ENCODE results near the gene TMOD1. TPM values are rescaled to one million over a fixed set of nuclear protein-coding genes. Genes with fewer than 3 reads are reported as not detected.

Gene TMOD1
- total and polyA plus RNA-seq, 2 donors (not counting 1 experiment from before 2014, with no cell fraction given) = 0.98 to 4.0 TPM

GRCh38 chr9:97591535-97591934 lies 90.1 kb downstream of the TMOD1 start:
- Histone ChIP-seq H3K9me3 (ENCODE audit: control insufficient read depth, insufficient read depth, low read depth, low read length) (no peaks in the 10 kb centered on the region), H3K9ac (ENCODE audit: insufficient read depth, low read length) (no peak overlapping the region), H3K4me3 (replicated peaks in 1 of 4; ENCODE audit: control extremely low read depth in 1 of 4, insufficient read depth in 1 of 4, low read depth in 3 of 4, low read length in 4 of 4) (no peak overlapping the region), H3K79me2 (ENCODE audit: control insufficient read depth, insufficient read depth, low read length) (no peaks in the 10 kb centered on the region), H3K27me3 (ENCODE audit: control insufficient read depth, insufficient read depth, low read length) (no peaks in the 10 kb centered on the region), H4K20me1 (ENCODE audit: control insufficient read depth, extremely low read depth, insufficient read depth, low read length) (no peaks in the 10 kb centered on the region), H3K4me2 (ENCODE audit: extremely low read depth, insufficient read depth, low read length) (no peak overlapping the region), H2AFZ (ENCODE audit: low read length) (no peak overlapping the region), H3K4me1 (ENCODE audit: control insufficient read depth, extremely low read depth, insufficient read depth, low read length) (no peaks in the 10 kb centered on the region), H3K27ac (ENCODE audit: insufficient read depth, low read length) (no peak overlapping the region), H3K36me3 (ENCODE audit: control insufficient read depth, insufficient read depth, low read length) (no peaks in the 10 kb centered on the region)
- DNase-seq (ENCODE audit: low read depth in 2 of 2) = no peak
- TF ChIP-seq EZH2 (IDR thresholded peaks at IDR 0.05; ENCODE audit: low read length, missing control alignments) = no peak
- no peak for TF ChIP-seq CTCF (conservative IDR thresholded peaks at IDR 0.05 in 1 of 2, IDR thresholded peaks at IDR 0.05 in 1 of 2; ENCODE audit: low read depth in 1 of 2, low read length in 2 of 2)

- Histone ChIP-seq H3K4me1 (ENCODE audit: control insufficient read depth, extremely low read depth, insufficient read depth, low read length) (no peaks in the 10 kb centered on the region), H3K4me2 (ENCODE audit: extremely low read depth, insufficient read depth, low read length) (no peak overlapping the region), H3K9ac (ENCODE audit: insufficient read depth, low read length) (no peak overlapping the region), H3K9me3 (ENCODE audit: control insufficient read depth, insufficient read depth, low read depth, low read length) (no peaks in the 10 kb centered on the region), H3K79me2 (ENCODE audit: control insufficient read depth, insufficient read depth, low read length) (no peaks in the 10 kb centered on the region), H4K20me1 (ENCODE audit: control insufficient read depth, extremely low read depth, insufficient read depth, low read length) (no peaks in the 10 kb centered on the region), H3K36me3 (ENCODE audit: control insufficient read depth, insufficient read depth, low read length) (no peaks in the 10 kb centered on the region), H2AFZ (ENCODE audit: low read length) (no peak overlapping the region), H3K4me3 (replicated peaks in 1 of 4; ENCODE audit: control extremely low read depth in 1 of 4, insufficient read depth in 1 of 4, low read depth in 3 of 4, low read length in 4 of 4) (no peak overlapping the region), H3K27me3 (ENCODE audit: control insufficient read depth, insufficient read depth, low read length) (no peaks in the 10 kb centered on the region), H3K27ac (ENCODE audit: insufficient read depth, low read length) (no peak overlapping the region)
- no peak for TF ChIP-seq EZH2 (IDR thresholded peaks at IDR 0.05; ENCODE audit: low read length, missing control alignments)
- DNase-seq (ENCODE audit: low read depth in 2 of 2) = no peak
Measured at GRCh38 chr9:97592126-97592525, 90.7 kb downstream of the TMOD1 start.

GRCh38 chr9:97593960-97594359 lies 92.5 kb downstream of the TMOD1 start:
- no peak for TF ChIP-seq CTCF (conservative IDR thresholded peaks at IDR 0.05 in 1 of 2, IDR thresholded peaks at IDR 0.05 in 1 of 2; ENCODE audit: low read depth in 1 of 2, low read length in 2 of 2)
- TF ChIP-seq EZH2 (IDR thresholded peaks at IDR 0.05; ENCODE audit: low read length, missing control alignments) = no peak
- no peak for DNase-seq (ENCODE audit: low read depth in 2 of 2)

More at GRCh38 chr9:97593960-97594359, 92.5 kb downstream of the TMOD1 start:
- Histone ChIP-seq H3K79me2 (ENCODE audit: control insufficient read depth, insufficient read depth, low read length) (no peaks in the 10 kb centered on the region), H3K4me2 (ENCODE audit: extremely low read depth, insufficient read depth, low read length) (no peak overlapping the region), H3K9me3 (ENCODE audit: control insufficient read depth, insufficient read depth, low read depth, low read length) (no peaks in the 10 kb centered on the region), H3K9ac (ENCODE audit: insufficient read depth, low read length) (no peak overlapping the region), H4K20me1 (ENCODE audit: control insufficient read depth, extremely low read depth, insufficient read depth, low read length) (no peaks in the 10 kb centered on the region), H3K27ac (ENCODE audit: insufficient read depth, low read length) (no peak overlapping the region), H3K36me3 (ENCODE audit: control insufficient read depth, insufficient read depth, low read length) (no peaks in the 10 kb centered on the region), H3K4me1 (ENCODE audit: control insufficient read depth, extremely low read depth, insufficient read depth, low read length) (no peaks in the 10 kb centered on the region), H2AFZ (ENCODE audit: low read length) (no peak overlapping the region), H3K4me3 (replicated peaks in 1 of 4; ENCODE audit: control extremely low read depth in 1 of 4, insufficient read depth in 1 of 4, low read depth in 3 of 4, low read length in 4 of 4) (no peak overlapping the region), H3K27me3 (ENCODE audit: control insufficient read depth, insufficient read depth, low read length) (no peaks in the 10 kb centered on the region)

All from fibroblast of lung (primary cell).